A204.1 (cell line): ENCODE results near the gene NDUFB1.

ENCODE experiments used
- FAIRE-seq: peaks from 2 replicates; lab custom pipeline; 2012; peaks lifted over from hg19 to GRCh38; lab: Jason Lieb, UNC

NDUFB1 gene

GRCh38 chr14:92093320-92093719 lies 28.2 kb downstream of the NDUFB1 start:
- FAIRE-seq: peak; percentile 72

GRCh38 chr14:92088494-92088893 lies 33.0 kb downstream of the NDUFB1 start:
- FAIRE-seq: no peak

- FAIRE-seq: no peak
These were observed 47.0 kb downstream of the NDUFB1 start for GRCh38 chr14:92074555-92074954.
